Kidney (tissue), 14 donors: ENCODE measurements around the gene SDK1. TPM values are rescaled to one million over a fixed set of nuclear protein-coding genes. Genes with fewer than 3 reads are reported as not detected.

Source experiments
- DNase-seq, 5 donors: peaks; one replicate each; pipeline ENCODE4 v3.0.0-alpha.2; 2013 to 2020
- FAIRE-seq: peaks from 2 replicates; lab custom pipeline; 2012; peaks lifted over from hg19 to GRCh38; lab: Jason Lieb, UNC
- H3K27ac ChIP-seq, 2 donors: one replicate each; pipeline ENCODE4 v1.7.0; 2013; ENCODE audit warnings: low read depth in 2 of 2, low read length in 2 of 2, inconsistent platforms in 1 of 2
- H3K27me3 ChIP-seq: one replicate; pipeline ENCODE4 v1.7.1; 2013; ENCODE audit warnings: low read length, inconsistent platforms; ENCODE audit not compliant: control insufficient read depth, insufficient read depth
- H3K36me3 ChIP-seq, 3 donors: one replicate each; pipeline versions ENCODE4 v1.7.0 to v1.7.1; 2013; ENCODE audit warnings: low read length in 3 of 3, control low read depth in 1 of 3, inconsistent platforms in 1 of 3; ENCODE audit not compliant: insufficient read depth in 3 of 3, control insufficient read depth in 2 of 3
- H3K4me1 ChIP-seq, 3 donors: one replicate each; pipeline versions ENCODE4 v1.7.0 to v1.7.1; 2013; ENCODE audit warnings: low read length in 3 of 3, inconsistent platforms in 1 of 3, low read depth in 1 of 3; ENCODE audit not compliant: control insufficient read depth in 2 of 3, insufficient read depth in 2 of 3
- H3K4me3 ChIP-seq, 3 donors: one replicate each; pipeline versions ENCODE4 v1.7.0 to v1.8.1; 2013; ENCODE audit warnings: low read length in 3 of 3, control low read depth in 1 of 3, inconsistent platforms in 1 of 3
- H3K9ac ChIP-seq, 3 donors: one replicate each; pipeline versions ENCODE4 v1.7.0 to v1.7.1; 2013; ENCODE audit warnings: low read length in 3 of 3, control low read depth in 1 of 3, inconsistent platforms in 1 of 3
- H3K9me3 ChIP-seq, 3 donors: one replicate each; pipeline versions ENCODE4 v1.7.0 to v1.7.1; 2013; ENCODE audit warnings: low read length in 3 of 3, control low read depth in 1 of 3, inconsistent platforms in 1 of 3; ENCODE audit not compliant: control insufficient read depth in 2 of 3, insufficient read depth in 1 of 3
- intact Hi-C: fragments of 100-400 bp; cut with DNase I; formaldehyde crosslinking; loops from one replicate; pipeline ENCODE4 v1.11.1; 2022
- polyA plus RNA-seq: library from polyadenylated mRNA; stranded (reverse); fragments of 350-450 nt; fragmentation: Illumina TruSeq; extraction: RNeasy Lipid Tissue Mini Kit (QIAGEN cat#74804); gene quantifications from one replicate; pipeline ENCODE4 v1.2.3, GENCODE V29; 2014; ENCODE audit warnings: low read depth, low replicate concordance; ENCODE audit not compliant: insufficient read depth
- total RNA-seq: library from RNA; stranded (reverse); fragmentation: NEBNext Ultra II Directional; extraction: Animal tissue kit (Norgen Biotek cat#: 25700); gene quantifications from one replicate; pipeline ENCODE4 v1.2.1, GENCODE V29; 2021
- TF ChIP-seq, protein P1 (sequence below): IDR thresholded peaks from 3 replicates; pipeline ENCODE4 v1.5.1; 2012; ENCODE audit warnings: mild to moderate bottlenecking, moderate library complexity, borderline replicate concordance; ENCODE audit not compliant: insufficient read depth; ENCODE audit errors: extremely low read depth
- donor health status: control.
- donor health status: control.
- donor health status: control.
- donor health status: control.
- donor health status: control.
- donor health status: DM: yes; HTN: yes; CAD: no.
- donor health status: Normal renal cell carcinoma (clear cell type).

SDK1 gene
- total and polyA plus RNA-seq, 2 donors from 2014 or later: 2.0 to 38.3 TPM

DNA sequence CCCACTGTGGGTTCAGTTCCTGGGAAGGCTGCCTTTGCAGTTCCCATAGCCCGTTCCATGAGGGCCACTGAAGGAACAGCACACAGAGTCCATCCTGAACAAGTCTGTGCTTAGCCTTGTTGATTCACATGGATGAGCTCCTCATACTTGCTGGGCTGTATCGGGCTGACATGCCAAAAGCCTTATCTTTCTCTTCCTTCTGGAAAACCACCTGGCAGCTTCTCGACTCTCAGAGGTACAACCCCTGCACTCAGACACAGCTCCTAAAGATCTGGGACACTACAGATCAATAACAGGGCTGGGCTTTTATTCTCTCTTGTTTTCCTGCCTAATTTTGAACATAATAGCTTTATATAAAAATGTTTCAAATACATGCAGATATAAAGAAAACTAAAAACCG lies 667.2 kb downstream of the SDK1 start:
- Histone ChIP-seq H3K9ac (no peak overlapping the region), H3K9me3 (no peaks in the 10 kb centered on the region), H3K36me3 (no peaks in the 10 kb centered on the region), H3K4me1 (no peaks in the 10 kb centered on the region), H3K27me3 (no peaks in the 10 kb centered on the region), H3K4me3 (no peak overlapping the region), H3K27ac (no peak overlapping the region)
- intact Hi-C loops: no loop called here
- no peak for FAIRE-seq
- DNase-seq: no peak
- TF ChIP-seq, protein P1, sequence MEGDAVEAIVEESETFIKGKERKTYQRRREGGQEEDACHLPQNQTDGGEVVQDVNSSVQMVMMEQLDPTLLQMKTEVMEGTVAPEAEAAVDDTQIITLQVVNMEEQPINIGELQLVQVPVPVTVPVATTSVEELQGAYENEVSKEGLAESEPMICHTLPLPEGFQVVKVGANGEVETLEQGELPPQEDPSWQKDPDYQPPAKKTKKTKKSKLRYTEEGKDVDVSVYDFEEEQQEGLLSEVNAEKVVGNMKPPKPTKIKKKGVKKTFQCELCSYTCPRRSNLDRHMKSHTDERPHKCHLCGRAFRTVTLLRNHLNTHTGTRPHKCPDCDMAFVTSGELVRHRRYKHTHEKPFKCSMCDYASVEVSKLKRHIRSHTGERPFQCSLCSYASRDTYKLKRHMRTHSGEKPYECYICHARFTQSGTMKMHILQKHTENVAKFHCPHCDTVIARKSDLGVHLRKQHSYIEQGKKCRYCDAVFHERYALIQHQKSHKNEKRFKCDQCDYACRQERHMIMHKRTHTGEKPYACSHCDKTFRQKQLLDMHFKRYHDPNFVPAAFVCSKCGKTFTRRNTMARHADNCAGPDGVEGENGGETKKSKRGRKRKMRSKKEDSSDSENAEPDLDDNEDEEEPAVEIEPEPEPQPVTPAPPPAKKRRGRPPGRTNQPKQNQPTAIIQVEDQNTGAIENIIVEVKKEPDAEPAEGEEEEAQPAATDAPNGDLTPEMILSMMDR: no peak

DNA sequence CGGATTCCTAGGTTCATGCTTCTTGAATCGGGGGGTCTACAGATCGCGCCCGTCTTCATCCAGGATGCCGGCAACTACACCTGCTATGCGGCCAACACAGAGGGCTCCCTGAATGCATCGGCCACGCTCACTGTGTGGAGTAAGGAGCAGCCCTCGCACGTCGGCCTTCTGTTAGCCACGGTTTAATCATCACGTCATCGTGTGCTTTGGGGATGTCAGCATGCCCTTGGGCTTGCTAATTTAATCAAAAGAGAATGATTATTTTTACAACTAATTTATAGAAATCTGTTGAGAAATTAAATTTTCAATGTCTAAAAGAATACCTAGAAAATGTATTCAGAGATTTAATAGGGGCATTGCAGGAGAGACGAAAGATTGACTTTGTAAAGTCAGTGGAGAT lies 668.2 kb downstream of the SDK1 start:
- intact Hi-C loops: no loop called here
- Histone ChIP-seq H3K9me3 (no peaks in the 10 kb centered on the region), H3K4me1 (no peaks in the 10 kb centered on the region), H3K9ac (no peak overlapping the region), H3K36me3 (no peaks in the 10 kb centered on the region), H3K27me3 (no peaks in the 10 kb centered on the region), H3K4me3 (no peak overlapping the region), H3K27ac (no peak overlapping the region)
- TF ChIP-seq, protein P1: no peak
- DNase-seq (no peak), FAIRE-seq (no peak)

DNA sequence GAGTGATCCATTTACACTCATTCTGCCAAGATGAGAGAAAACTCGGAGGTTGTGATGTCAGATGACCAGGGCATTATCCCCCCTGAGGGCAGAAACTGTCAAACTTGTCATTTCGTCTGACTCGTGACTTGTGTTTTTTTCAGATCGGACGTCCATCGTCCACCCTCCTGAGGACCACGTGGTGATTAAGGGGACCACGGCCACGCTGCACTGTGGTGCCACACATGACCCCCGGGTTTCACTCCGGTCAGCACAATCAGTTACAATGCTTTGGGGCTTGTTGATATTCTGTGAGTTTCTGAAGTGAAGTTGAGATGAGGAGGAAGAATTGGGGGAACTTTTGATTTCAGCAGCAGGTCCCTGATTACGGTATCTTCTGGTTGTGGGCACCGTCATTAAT lies 670.3 kb downstream of the SDK1 start:
- Histone ChIP-seq H3K9me3 (no peaks in the 10 kb centered on the region), H3K27me3 (no peaks in the 10 kb centered on the region), H3K9ac (no peak overlapping the region), H3K27ac (no peak overlapping the region), H3K36me3 (no peaks in the 10 kb centered on the region), H3K4me1 (no peaks in the 10 kb centered on the region), H3K4me3 (no peak overlapping the region)
- no peak for DNase-seq
- intact Hi-C loops: no loop called here
- FAIRE-seq: no peak
- TF ChIP-seq, protein P1: no peak

DNA sequence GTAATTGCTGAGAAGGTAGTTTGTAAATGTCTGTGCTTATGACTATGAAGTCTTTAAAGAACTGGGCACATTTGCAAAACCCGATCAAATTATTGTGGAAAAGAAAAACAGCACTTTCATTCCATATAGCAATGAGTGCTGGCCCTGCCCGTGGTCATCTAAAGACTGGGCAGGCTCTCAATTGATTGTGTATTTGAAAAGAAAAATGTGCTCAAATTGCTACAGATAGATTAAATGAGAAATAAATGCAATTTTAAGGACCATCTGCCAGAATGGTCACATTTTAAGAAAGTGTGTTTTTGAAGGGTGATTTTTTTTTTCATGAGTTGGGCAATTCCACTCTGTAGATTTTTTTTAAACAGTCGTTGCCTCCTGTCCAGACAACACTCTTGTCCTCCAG lies 672.2 kb downstream of the SDK1 start:
- Histone ChIP-seq H3K4me3 (no peak overlapping the region), H3K9ac (no peak overlapping the region), H3K27ac (no peak overlapping the region), H3K27me3 (no peaks in the 10 kb centered on the region), H3K4me1 (no peaks in the 10 kb centered on the region), H3K36me3 (no peaks in the 10 kb centered on the region), H3K9me3 (no peaks in the 10 kb centered on the region)
- FAIRE-seq (no peak), DNase-seq (no peak)
- intact Hi-C loops: no loop called here
- TF ChIP-seq, protein P1: no peak
